ENCODE measurements around the gene SRSF9. TPM values are rescaled to one million over a fixed set of nuclear protein-coding genes. Genes with fewer than 3 reads are reported as not detected.
"Not testable (repeated sequence)": the region's sequence is repeated elsewhere in the genome, so short reads cannot be mapped to it uniquely, and the experiment has no call there.

The SRSF9 gene
- total and polyA plus RNA-seq, 2 donors, result 152 to 178 TPM

- Histone ChIP-seq H3K27ac (ENCODE audit: low read depth in 1 of 2, low read length in 1 of 2) (no peak overlapping the region), H3K4me3 (ENCODE audit: low read length in 2 of 2) (no peak overlapping the region)
- 77% methylated on average over 5 of the region's 5 CpGs for WGBS
These were observed 18.6 kb upstream of the SRSF9 start for GRCh38 chr12:120488057-120488640.

GRCh38 chr12:120487552-120487951 is 18.0 kb upstream of the SRSF9 start:
- H3K36me3 ChIP-seq (ENCODE audit: control insufficient read depth in 2 of 2, insufficient read depth in 2 of 2, low read length in 1 of 2); H3K4me3 ChIP-seq (ENCODE audit: low read length in 2 of 2); H3K27me3 ChIP-seq (ENCODE audit: control insufficient read depth in 2 of 2, insufficient read depth in 1 of 2, low read length in 1 of 2); H3K4me1 ChIP-seq (ENCODE audit: control insufficient read depth in 2 of 2, insufficient read depth in 2 of 2, low read length in 2 of 2); DNase-seq (ENCODE audit: low read depth in 6 of 9, low spot score in 9 of 9); H3K27ac ChIP-seq (ENCODE audit: low read depth in 1 of 2, low read length in 1 of 2); H3K9me3 ChIP-seq (ENCODE audit: control insufficient read depth in 2 of 2, insufficient read depth in 1 of 2, low read length in 1 of 2): not testable (repeated sequence)
- WGBS, result 97% methylated on average over 7 of the region's 7 CpGs

More at GRCh38 chr12:120488057-120488640, 18.6 kb upstream of the SRSF9 start:
- no peak for DNase-seq (ENCODE audit: low read depth in 6 of 9, low spot score in 9 of 9)
- Histone ChIP-seq H3K9me3 (ENCODE audit: control insufficient read depth in 2 of 2, insufficient read depth in 1 of 2, low read length in 1 of 2) (no peaks in the 10 kb centered on the region), H3K36me3 (ENCODE audit: control insufficient read depth in 2 of 2, insufficient read depth in 2 of 2, low read length in 1 of 2) (no peaks in the 10 kb centered on the region), H3K27me3 (ENCODE audit: control insufficient read depth in 2 of 2, insufficient read depth in 1 of 2, low read length in 1 of 2) (no peaks in the 10 kb centered on the region), H3K4me1 (ENCODE audit: control insufficient read depth in 2 of 2, insufficient read depth in 2 of 2, low read length in 2 of 2) (no peaks in the 10 kb centered on the region)

- Histone ChIP-seq H3K27me3 (ENCODE audit: control insufficient read depth in 2 of 2, insufficient read depth in 1 of 2, low read length in 1 of 2) (no peaks in the 10 kb centered on the region), H3K4me1 (ENCODE audit: control insufficient read depth in 2 of 2, insufficient read depth in 2 of 2, low read length in 2 of 2) (no peaks in the 10 kb centered on the region), H3K9me3 (ENCODE audit: control insufficient read depth in 2 of 2, insufficient read depth in 1 of 2, low read length in 1 of 2) (no peaks in the 10 kb centered on the region), H3K27ac (ENCODE audit: low read depth in 1 of 2, low read length in 1 of 2) (no peak overlapping the region), H3K36me3 (ENCODE audit: control insufficient read depth in 2 of 2, insufficient read depth in 2 of 2, low read length in 1 of 2) (peaks cover 0 to 2% of the 10 kb centered on the region in 2 donors), H3K4me3 (ENCODE audit: low read length in 2 of 2) (no peak overlapping the region)
- 96% methylated on average over 7 of the region's 7 CpGs for WGBS
- DNase-seq (ENCODE audit: low read depth in 6 of 9, low spot score in 9 of 9), result no peak
These were observed 16.7 kb upstream of the SRSF9 start for GRCh38 chr12:120485961-120486881.

DNA sequence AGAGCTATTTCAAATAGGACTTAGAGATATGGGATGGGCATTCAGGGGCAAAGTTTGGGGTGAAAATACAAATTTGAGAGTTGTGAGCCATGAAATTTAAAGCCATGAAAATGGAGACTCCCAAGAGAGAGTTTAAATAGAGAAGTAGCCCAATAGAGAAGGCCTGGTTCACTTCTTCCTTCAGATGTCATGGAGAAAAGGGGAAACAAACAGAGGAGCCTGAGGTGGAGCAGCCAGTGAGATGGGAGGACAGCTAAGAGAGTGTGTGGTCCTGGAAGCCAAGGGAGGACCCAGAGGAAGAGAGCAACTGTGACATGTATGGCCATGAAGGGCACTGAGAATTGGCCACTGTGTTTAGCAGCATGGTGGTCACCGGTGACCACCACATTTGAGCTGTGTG is 14.1 kb upstream of the SRSF9 start:
- 98% methylated on average over 1 of the region's 1 CpG for WGBS

DNA sequence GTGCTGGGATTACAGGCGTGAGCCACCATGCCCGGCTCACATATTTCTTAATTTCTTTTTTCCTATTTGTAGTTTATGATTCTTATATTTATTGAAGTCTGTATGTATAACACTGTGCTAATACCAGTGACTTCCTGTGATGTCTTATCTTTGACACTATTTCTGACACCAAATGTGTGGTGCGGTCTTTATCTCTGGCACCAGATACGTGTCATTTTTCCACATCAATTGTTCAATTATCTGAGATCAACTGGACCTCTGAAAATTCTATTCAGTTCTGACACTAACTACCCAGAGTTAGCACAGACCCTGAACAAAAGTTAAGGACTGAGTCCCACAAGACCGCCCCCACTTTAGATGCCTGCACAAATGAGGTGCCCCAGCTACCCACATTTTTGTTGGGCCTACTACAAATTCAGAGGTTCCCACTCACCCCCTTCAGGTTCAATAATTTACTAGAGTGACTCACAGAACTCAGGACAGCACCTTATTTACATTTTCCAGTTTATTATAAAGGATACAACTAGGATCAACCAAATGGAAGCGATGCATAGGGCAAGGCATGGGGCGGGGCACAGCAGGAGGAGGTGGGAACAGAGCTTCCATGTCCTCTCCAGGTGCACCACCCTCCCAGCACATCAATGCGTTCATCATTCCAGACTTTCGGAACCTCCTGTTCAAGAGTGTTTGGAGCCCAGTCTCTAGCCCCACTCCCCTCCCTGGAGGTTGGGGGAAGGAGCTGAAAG is 11.6 kb upstream of the SRSF9 start:
- H3K4me1 ChIP-seq (ENCODE audit: control insufficient read depth in 2 of 2, insufficient read depth in 2 of 2, low read length in 2 of 2), result no peaks in the 10 kb centered on the region
- H3K36me3 ChIP-seq (ENCODE audit: control insufficient read depth in 2 of 2, insufficient read depth in 2 of 2, low read length in 1 of 2), result peaks cover 0 to 2% of the 10 kb centered on the region in 2 donors
- 97% methylated on average over 9 of the region's 9 CpGs for WGBS

More for the DNA sequence above, 14.1 kb upstream of the SRSF9 start:
- Histone ChIP-seq H3K4me3 (ENCODE audit: low read length in 2 of 2) (no peak overlapping the region), H3K4me1 (ENCODE audit: control insufficient read depth in 2 of 2, insufficient read depth in 2 of 2, low read length in 2 of 2) (no peaks in the 10 kb centered on the region), H3K36me3 (ENCODE audit: control insufficient read depth in 2 of 2, insufficient read depth in 2 of 2, low read length in 1 of 2) (peaks cover 0 to 2% of the 10 kb centered on the region in 2 donors), H3K27ac (ENCODE audit: low read depth in 1 of 2, low read length in 1 of 2) (no peak overlapping the region), H3K9me3 (ENCODE audit: control insufficient read depth in 2 of 2, insufficient read depth in 1 of 2, low read length in 1 of 2) (no peaks in the 10 kb centered on the region), H3K27me3 (ENCODE audit: control insufficient read depth in 2 of 2, insufficient read depth in 1 of 2, low read length in 1 of 2) (no peaks in the 10 kb centered on the region)
- DNase-seq (ENCODE audit: low read depth in 6 of 9, low spot score in 9 of 9), result no peak

GRCh38 chr12:120480211-120480610 is 10.7 kb upstream of the SRSF9 start:
- DNase-seq (ENCODE audit: low read depth in 6 of 9, low spot score in 9 of 9), result no peak
- H3K27ac ChIP-seq (ENCODE audit: low read depth in 1 of 2, low read length in 1 of 2), result no peak overlapping the region
- no peak overlapping the region for H3K4me3 ChIP-seq (ENCODE audit: low read length in 2 of 2)
- H3K36me3 ChIP-seq (ENCODE audit: control insufficient read depth in 2 of 2, insufficient read depth in 2 of 2, low read length in 1 of 2), result peaks cover 0 to 2% of the 10 kb centered on the region in 2 donors
- no peaks in the 10 kb centered on the region for H3K27me3 ChIP-seq (ENCODE audit: control insufficient read depth in 2 of 2, insufficient read depth in 1 of 2, low read length in 1 of 2)
- no peaks in the 10 kb centered on the region for H3K9me3 ChIP-seq (ENCODE audit: control insufficient read depth in 2 of 2, insufficient read depth in 1 of 2, low read length in 1 of 2)
- no peaks in the 10 kb centered on the region for H3K4me1 ChIP-seq (ENCODE audit: control insufficient read depth in 2 of 2, insufficient read depth in 2 of 2, low read length in 2 of 2)
- 92% methylated on average over 1 of the region's 1 CpG for WGBS

More for the DNA sequence above, 11.6 kb upstream of the SRSF9 start:
- Histone ChIP-seq H3K9me3 (ENCODE audit: control insufficient read depth in 2 of 2, insufficient read depth in 1 of 2, low read length in 1 of 2) (no peaks in the 10 kb centered on the region), H3K27ac (ENCODE audit: low read depth in 1 of 2, low read length in 1 of 2) (no peak overlapping the region), H3K27me3 (ENCODE audit: control insufficient read depth in 2 of 2, insufficient read depth in 1 of 2, low read length in 1 of 2) (no peaks in the 10 kb centered on the region), H3K4me3 (ENCODE audit: low read length in 2 of 2) (no peak overlapping the region)
- DNase-seq (ENCODE audit: low read depth in 6 of 9, low spot score in 9 of 9), result no peak

GRCh38 chr12:120479458-120479857 is 9.9 kb upstream of the SRSF9 start:
- no peak for DNase-seq (ENCODE audit: low read depth in 6 of 9, low spot score in 9 of 9)
- WGBS, result 100% methylated on average over 1 of the region's 1 CpG
- peaks cover 0 to 2% of the 10 kb centered on the region in 2 donors for H3K36me3 ChIP-seq (ENCODE audit: control insufficient read depth in 2 of 2, insufficient read depth in 2 of 2, low read length in 1 of 2)
- H3K9me3 ChIP-seq (ENCODE audit: control insufficient read depth in 2 of 2, insufficient read depth in 1 of 2, low read length in 1 of 2), result no peaks in the 10 kb centered on the region
- H3K27ac ChIP-seq (ENCODE audit: low read depth in 1 of 2, low read length in 1 of 2), result no peak overlapping the region
- no peaks in the 10 kb centered on the region for H3K4me1 ChIP-seq (ENCODE audit: control insufficient read depth in 2 of 2, insufficient read depth in 2 of 2, low read length in 2 of 2)
- no peaks in the 10 kb centered on the region for H3K27me3 ChIP-seq (ENCODE audit: control insufficient read depth in 2 of 2, insufficient read depth in 1 of 2, low read length in 1 of 2)
- H3K4me3 ChIP-seq (ENCODE audit: low read length in 2 of 2), result no peak overlapping the region

DNA sequence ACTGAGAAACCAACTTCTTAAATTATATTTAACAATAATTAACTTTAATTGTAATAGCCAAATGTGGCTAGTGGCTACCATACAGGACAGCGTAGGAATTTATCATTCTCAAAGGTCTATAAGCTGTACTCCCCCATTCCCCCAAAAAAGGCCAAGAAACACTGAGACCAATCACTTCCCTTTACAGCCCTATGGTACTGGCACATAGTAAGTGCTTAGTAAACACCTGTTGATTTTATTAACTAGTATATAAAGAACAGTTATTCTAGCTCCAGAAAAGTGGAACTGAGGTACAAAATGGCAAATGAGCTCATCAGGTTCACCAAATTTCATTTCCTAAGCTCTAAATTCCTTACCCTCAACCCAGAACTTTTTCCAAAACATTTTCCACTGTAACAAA is 6.1 kb upstream of the SRSF9 start:
- Histone ChIP-seq H3K4me1 (ENCODE audit: control insufficient read depth in 2 of 2, insufficient read depth in 2 of 2, low read length in 2 of 2) (peaks cover under 1 to 2% of the 10 kb centered on the region in 2 donors), H3K27ac (ENCODE audit: low read depth in 1 of 2, low read length in 1 of 2) (no peak overlapping the region), H3K36me3 (ENCODE audit: control insufficient read depth in 2 of 2, insufficient read depth in 2 of 2, low read length in 1 of 2) (no peaks in the 10 kb centered on the region), H3K9me3 (ENCODE audit: control insufficient read depth in 2 of 2, insufficient read depth in 1 of 2, low read length in 1 of 2) (no peaks in the 10 kb centered on the region), H3K27me3 (ENCODE audit: control insufficient read depth in 2 of 2, insufficient read depth in 1 of 2, low read length in 1 of 2) (no peaks in the 10 kb centered on the region), H3K4me3 (ENCODE audit: low read length in 2 of 2) (no peak overlapping the region)
- 96% methylated on average over 1 of the region's 1 CpG for WGBS
- DNase-seq (ENCODE audit: low read depth in 6 of 9, low spot score in 9 of 9), result no peak

DNA sequence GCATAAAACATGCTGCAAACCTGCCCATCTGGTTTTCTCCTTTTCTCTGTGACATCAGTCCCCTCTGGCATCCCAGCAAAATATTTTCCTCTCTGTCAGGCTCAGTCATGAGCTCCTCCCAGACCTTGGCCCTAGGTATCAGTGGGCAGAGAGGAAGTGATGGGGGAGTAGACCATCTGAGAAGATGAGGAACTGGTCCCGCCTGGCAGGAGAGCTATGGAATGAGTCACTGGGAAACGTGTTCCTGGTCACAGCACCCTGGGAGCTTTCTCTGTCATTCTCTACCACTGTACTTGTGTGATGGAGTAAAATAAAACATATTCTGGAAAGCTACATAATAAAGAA is 5.0 kb upstream of the SRSF9 start:
- Histone ChIP-seq H3K27me3 (ENCODE audit: control insufficient read depth in 2 of 2, insufficient read depth in 1 of 2, low read length in 1 of 2) (no peaks in the 10 kb centered on the region), H3K27ac (ENCODE audit: low read depth in 1 of 2, low read length in 1 of 2) (no peak overlapping the region), H3K4me1 (ENCODE audit: control insufficient read depth in 2 of 2, insufficient read depth in 2 of 2, low read length in 2 of 2) (peaks cover 4 to 9% of the 10 kb centered on the region in 2 donors), H3K4me3 (ENCODE audit: low read length in 2 of 2) (no peak overlapping the region), H3K9me3 (ENCODE audit: control insufficient read depth in 2 of 2, insufficient read depth in 1 of 2, low read length in 1 of 2) (no peaks in the 10 kb centered on the region), H3K36me3 (ENCODE audit: control insufficient read depth in 2 of 2, insufficient read depth in 2 of 2, low read length in 1 of 2) (no peaks in the 10 kb centered on the region)
- WGBS, result 55% methylated on average over 2 of the region's 2 CpGs
- no peak for DNase-seq (ENCODE audit: low read depth in 6 of 9, low spot score in 9 of 9)

All from thymus (tissue), 11 donors.